ENCODE results near the gene PPP2R2C. TPM values are rescaled to one million over a fixed set of nuclear protein-coding genes. Genes with fewer than 3 reads are reported as not detected.

The PPP2R2C gene
- total RNA-seq, 3 donors from 2014 or later, result 0.16 to 0.66 (median 0.44) TPM

GRCh38 chr4:6454112-6454910, 18.1 kb downstream of the PPP2R2C start:
- Histone ChIP-seq H3K4me1 (no peaks in the 10 kb centered on the region), H3K27me3 (peaks cover 0 to 26% of the 10 kb centered on the region in 2 donors), H3K36me3 (no peaks in the 10 kb centered on the region), H3K4me3 (no peak overlapping the region), H3K9me3 (peaks cover 4 to 8% of the 10 kb centered on the region in 2 donors), H3K27ac (no peak overlapping the region)
- DNase-seq (ENCODE audit: low spot score in 2 of 2), result no peak
- intact Hi-C loops (cut with DNase I; ENCODE audit: low total_unique reads), result no loop called here
- TF ChIP-seq POLR2AphosphoS5 (IDR thresholded peaks at IDR 0.05), result no peak
- no peak for TF ChIP-seq CTCF (IDR thresholded peaks at IDR 0.05)

- no peak for DNase-seq (ENCODE audit: low spot score in 2 of 2)
- Histone ChIP-seq H3K4me1 (no peaks in the 10 kb centered on the region), H3K27ac (no peak overlapping the region), H3K4me3 (no peak overlapping the region), H3K9me3 (peaks cover 0 to 2% of the 10 kb centered on the region in 2 donors), H3K36me3 (no peaks in the 10 kb centered on the region), H3K27me3 (peaks cover 0 to 26% of the 10 kb centered on the region in 2 donors)
- no peak for TF ChIP-seq POLR2A (IDR thresholded peaks at IDR 0.05)
- no peak for TF ChIP-seq POLR2AphosphoS5 (IDR thresholded peaks at IDR 0.05)
- no peak for TF ChIP-seq CTCF (IDR thresholded peaks at IDR 0.05)
- intact Hi-C loops (cut with DNase I; ENCODE audit: low total_unique reads), result no loop called here
Measured at GRCh38 chr4:6453688-6453990, 18.8 kb downstream of the PPP2R2C start.

GRCh38 chr4:6452897-6453687, 19.3 kb downstream of the PPP2R2C start:
- H3K9me3 ChIP-seq, result no peaks in the 10 kb centered on the region
- DNase-seq (ENCODE audit: low spot score in 2 of 2), result no peak
- no peak overlapping the region for H3K27ac ChIP-seq
- peaks cover 0 to 26% of the 10 kb centered on the region in 2 donors for H3K27me3 ChIP-seq
- TF ChIP-seq POLR2A (IDR thresholded peaks at IDR 0.05) (no peak), CTCF (IDR thresholded peaks at IDR 0.05) (no peak), POLR2AphosphoS5 (IDR thresholded peaks at IDR 0.05) (no peak)
- H3K4me1 ChIP-seq, result no peaks in the 10 kb centered on the region
- H3K4me3 ChIP-seq, result no peak overlapping the region
- intact Hi-C loops (cut with DNase I; ENCODE audit: low total_unique reads), result no loop called here
- H3K36me3 ChIP-seq, result no peaks in the 10 kb centered on the region

- no peak for DNase-seq (ENCODE audit: low spot score in 2 of 2)
- intact Hi-C loops (cut with DNase I; ENCODE audit: low total_unique reads), result no loop called here
- H3K4me1 ChIP-seq, result no peaks in the 10 kb centered on the region
- no peak overlapping the region for H3K4me3 ChIP-seq
- TF ChIP-seq POLR2A (IDR thresholded peaks at IDR 0.05) (no peak), CTCF (IDR thresholded peaks at IDR 0.05) (no peak), POLR2AphosphoS5 (IDR thresholded peaks at IDR 0.05) (no peak)
- H3K9me3 ChIP-seq, result no peaks in the 10 kb centered on the region
- no peak overlapping the region for H3K27ac ChIP-seq
- H3K27me3 ChIP-seq, result peaks cover 0 to 26% of the 10 kb centered on the region in 2 donors
- H3K36me3 ChIP-seq, result no peaks in the 10 kb centered on the region
Measured at GRCh38 chr4:6452116-6452896, 20.1 kb downstream of the PPP2R2C start.
